Activated CD4-positive, alpha-beta T cell treated with anti-CD3 and anti-CD28 coated beads, Interleukin-2, amount 50 U/mL, for 48 hours (primary cell): Measurements from ENCODE around the gene SV2B.

Experiments used
- DNase-seq, 2 experiments: peaks; one replicate each; pipeline ENCODE4 v3.0.0-alpha.2; 2020

SV2B gene

GRCh38 chr15:91140601-91141000 lies 40.5 kb downstream of the SV2B start:
- DNase-seq, result no peak

GRCh38 chr15:91141097-91141496 lies 41.0 kb downstream of the SV2B start:
- DNase-seq, result no peak

DNA sequence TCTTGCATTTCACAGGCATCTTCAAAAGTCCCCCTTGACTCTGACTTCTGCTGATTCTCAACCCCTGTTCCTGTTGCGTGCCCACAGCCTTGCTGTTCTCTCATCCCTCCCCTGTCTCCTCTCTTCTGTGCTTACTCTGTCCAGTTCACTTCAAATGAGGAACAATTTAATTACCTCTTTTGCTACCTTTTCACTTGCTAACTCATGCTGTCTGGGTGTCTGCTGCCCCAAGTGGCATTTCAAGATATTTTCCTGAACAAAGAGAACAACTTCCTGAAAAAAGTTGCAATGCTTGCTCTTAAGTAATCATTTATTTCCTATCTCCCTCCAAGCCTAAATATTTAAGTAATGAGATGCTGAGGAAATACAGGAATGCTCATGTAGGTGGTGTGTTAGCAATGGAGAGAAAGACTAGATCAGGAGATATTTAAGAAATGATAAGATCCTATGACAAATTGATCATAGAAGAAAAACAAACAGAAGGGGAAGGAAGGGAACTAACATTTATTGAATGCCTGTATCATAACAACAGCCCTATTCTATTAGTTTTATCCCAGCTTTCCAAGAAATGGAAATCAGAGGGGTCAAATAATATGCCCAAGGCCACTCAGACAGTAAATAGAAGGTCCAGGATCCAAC lies 42.2 kb downstream of the SV2B start:
- no peak for DNase-seq

- DNase-seq, result no peak
Observed at GRCh38 chr15:91142946-91143345, 42.9 kb downstream of the SV2B start.

- DNase-seq, result no peak
Observed at GRCh38 chr15:91146728-91147127, 46.7 kb downstream of the SV2B start.

GRCh38 chr15:91148243-91148642 lies 48.2 kb downstream of the SV2B start:
- DNase-seq, result no peak

DNA sequence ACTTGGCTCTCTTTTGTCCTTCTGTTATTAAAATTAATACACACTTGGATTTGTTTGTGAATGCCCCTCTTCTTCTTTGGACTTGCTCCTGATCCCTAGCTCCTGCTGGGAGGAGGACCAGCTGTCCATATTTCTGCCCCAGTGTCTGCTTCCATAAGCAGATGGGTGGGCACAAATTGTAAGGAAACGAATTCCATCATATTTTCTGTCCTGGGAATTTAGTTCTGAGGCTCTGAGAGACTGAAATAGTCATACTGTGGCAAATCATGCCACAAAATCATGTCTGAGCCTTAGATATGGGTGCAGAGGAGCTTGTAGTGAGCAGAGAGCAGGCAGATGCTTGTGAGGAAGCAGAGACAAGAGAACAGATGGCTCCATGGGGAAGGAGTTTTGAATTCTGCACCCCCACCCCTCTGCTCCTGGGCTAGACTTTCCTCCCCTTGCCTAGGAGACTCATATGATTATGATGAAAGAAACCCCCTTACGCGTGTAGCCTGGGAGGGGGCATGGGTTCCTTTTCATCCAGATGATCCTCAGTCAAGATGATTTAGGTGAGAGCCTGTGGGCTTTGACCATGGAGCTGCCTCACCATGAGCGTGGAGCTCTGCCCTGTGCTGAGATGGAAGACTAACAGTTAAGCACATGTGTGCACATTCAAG lies 50.6 kb downstream of the SV2B start:
- no peak for DNase-seq

- DNase-seq, result no peak
Observed at GRCh38 chr15:91151781-91152563, 51.9 kb downstream of the SV2B start.

DNA sequence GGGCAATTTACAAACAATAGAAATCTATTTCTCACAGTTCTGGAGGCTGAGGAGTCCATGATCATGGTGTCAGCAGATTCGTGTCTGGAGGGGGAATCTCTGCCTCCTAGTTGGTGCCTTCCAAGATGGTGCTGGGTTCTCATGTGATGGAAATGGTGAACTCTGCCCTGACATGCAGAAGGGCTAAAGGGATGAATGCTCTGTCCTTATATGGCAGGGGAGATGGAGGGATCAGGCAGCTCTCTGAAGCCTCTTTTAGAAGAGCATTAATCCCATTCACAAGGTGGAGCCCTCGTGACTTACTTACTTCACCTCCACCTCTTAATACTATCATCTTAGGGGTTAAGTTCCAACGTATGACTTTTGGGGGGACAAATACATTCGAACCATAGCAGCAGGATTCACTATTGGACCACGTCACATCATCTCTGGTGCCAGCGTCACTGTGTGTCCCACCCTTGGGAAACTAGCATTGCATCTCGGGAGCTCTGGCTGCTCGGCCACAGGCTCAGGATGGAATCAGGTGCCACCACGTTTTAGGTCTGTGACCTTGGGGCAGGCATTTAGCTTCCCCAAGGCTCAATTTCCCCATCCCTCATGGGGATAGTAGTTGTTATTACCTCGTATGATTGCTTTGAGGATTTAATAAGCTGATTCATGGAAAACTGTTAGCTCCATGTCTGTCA lies 53.0 kb downstream of the SV2B start:
- DNase-seq, result no peak

GRCh38 chr15:91153954-91154353 lies 53.9 kb downstream of the SV2B start:
- no peak for DNase-seq

GRCh38 chr15:91156175-91156726 lies 56.2 kb downstream of the SV2B start:
- DNase-seq, result no peak

GRCh38 chr15:91158415-91159394 lies 58.6 kb downstream of the SV2B start:
- DNase-seq, result no peak

DNA sequence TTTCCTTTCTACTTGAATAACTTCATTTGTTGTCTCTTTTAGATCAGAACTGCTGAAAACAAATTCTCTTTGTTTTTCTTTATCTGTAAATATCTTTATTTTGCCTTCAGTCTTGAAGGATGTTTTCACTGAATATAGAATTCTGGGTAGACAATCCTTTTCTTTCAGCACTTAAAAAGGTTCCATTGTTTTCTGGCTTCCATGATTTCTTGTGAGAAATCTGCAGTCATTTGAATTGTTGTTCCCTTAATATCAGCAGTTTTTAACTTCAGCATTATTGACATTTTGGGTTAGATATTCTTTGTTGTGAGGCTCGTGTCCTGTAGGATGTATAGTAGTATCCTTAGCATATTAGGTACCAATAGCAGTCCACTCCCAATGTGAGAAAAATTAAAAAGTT lies 65.8 kb downstream of the SV2B start:
- no peak for DNase-seq

DNA sequence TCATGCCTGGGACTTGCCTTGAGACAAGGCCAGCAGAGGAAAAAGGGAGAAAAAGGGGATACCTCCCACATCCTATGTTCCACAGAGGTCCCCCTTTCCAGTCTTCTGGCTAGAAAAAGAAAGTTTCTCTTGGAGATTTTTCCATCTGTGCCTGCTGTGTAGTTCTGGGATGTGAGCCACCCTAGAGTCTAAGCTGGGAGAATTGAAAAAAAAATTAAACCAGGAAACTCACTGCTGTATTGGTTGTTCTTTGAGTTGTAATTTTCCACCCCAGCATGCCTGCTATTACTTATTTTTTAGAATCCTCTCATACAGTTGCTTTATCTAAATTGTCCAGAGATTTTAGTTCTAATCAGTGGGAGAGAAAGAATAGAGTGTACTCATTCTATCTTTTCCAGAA lies 68.4 kb downstream of the SV2B start:
- no peak for DNase-seq

GRCh38 chr15:91171334-91171733 lies 71.3 kb downstream of the SV2B start:
- DNase-seq, result no peak

DNA sequence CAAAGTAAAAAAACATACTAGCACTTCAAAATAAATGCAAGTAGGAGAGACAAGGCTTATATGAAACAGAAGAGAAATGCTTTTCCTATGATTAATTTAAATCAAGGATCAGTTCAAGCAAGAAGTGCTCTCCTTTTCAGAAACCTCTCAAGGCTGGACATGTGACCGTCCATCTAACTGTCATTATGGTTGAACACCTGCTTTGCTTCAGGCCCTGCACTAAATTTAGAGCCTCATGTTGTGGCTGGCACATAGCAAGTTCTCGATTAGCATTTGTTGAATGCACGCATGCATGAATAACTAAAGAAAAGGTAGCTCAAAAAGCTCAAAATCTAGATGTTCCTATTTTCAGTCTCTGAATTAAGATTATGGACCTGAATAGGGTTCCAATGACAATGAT lies 82.0 kb downstream of the SV2B start:
- DNase-seq, result no peak

- no peak for DNase-seq
Observed at GRCh38 chr15:91183596-91183995, 83.5 kb downstream of the SV2B start.

- DNase-seq, result no peak
Observed at GRCh38 chr15:91184441-91184840, 84.4 kb downstream of the SV2B start.

- DNase-seq, result no peak
Observed at GRCh38 chr15:91186904-91187656, 87.0 kb downstream of the SV2B start.

GRCh38 chr15:91192285-91192684 lies 92.2 kb downstream of the SV2B start:
- no peak for DNase-seq

- no peak for DNase-seq
Observed at GRCh38 chr15:91192690-91193377, 92.8 kb downstream of the SV2B start.
